Activated naive CD4-positive, alpha-beta T cell treated with anti-CD3 and anti-CD28 coated beads for 36 hours (primary cell): ENCODE results near the gene HSFX3. TPM values are rescaled to one million over a fixed set of nuclear protein-coding genes. Genes with fewer than 3 reads are reported as not detected.

Source experiments
- total RNA-seq, 2 experiments: library from RNA; stranded (reverse); gene quantifications; one replicate each; pipeline ENCODE4 v1.2.3, GENCODE V29; 2021

HSFX3 gene
- total RNA-seq, 2 experiments from 2014 or later = not detected

Other genes with a start within 250 kb of the HSFX3 start
- gene IDS, start 44.6 kb downstream of the HSFX3 start, total RNA-seq = 10 to 100 TPM; 39.9 to 43.1 TPM
- 10 to 100 TPM; 14.7 to 16.2 TPM for gene EOLA1, start 8.9 kb downstream of the HSFX3 start, total RNA-seq
- not detected for gene MAGEA9B, start 37.5 kb upstream of the HSFX3 start, total RNA-seq
- not detected for gene HSFX2, start 45.4 kb upstream of the HSFX3 start, total RNA-seq
- 1 to 10 TPM; 7.2 to 7.5 TPM for gene TMEM185A, start 81.9 kb upstream of the HSFX3 start, total RNA-seq
- gene MAGEA11, start 162.1 kb upstream of the HSFX3 start, total RNA-seq = not detected
- under 1 TPM; 0.10 to 0.27 TPM for gene HSFX1, start 224.1 kb upstream of the HSFX3 start, total RNA-seq
- not detected for gene MAGEA9, start 232.0 kb upstream of the HSFX3 start, total RNA-seq